Breast epithelium (tissue), 4 donors: ENCODE measurements around the gene SEMA6D. TPM values are rescaled to one million over a fixed set of nuclear protein-coding genes. Genes with fewer than 3 reads are reported as not detected.

Source experiments
- DNase-seq, 2 donors: peaks; one replicate each; pipeline ENCODE4 v3.0.0-alpha.2; 2019; ENCODE audit warnings: low spot score in 2 of 2
- H3K27ac ChIP-seq, 2 donors: fragments of 200-600 bp; sonication (generic) in 1 of 2; one replicate each; pipeline ENCODE4 v1.5.1; 2016 to 2019; ENCODE audit warnings: mild to moderate bottlenecking in 1 of 2
- H3K27me3 ChIP-seq, 2 donors: fragments of 200-600 bp; sonication (generic) in 1 of 2; one replicate each; pipeline versions ENCODE4 v1.5.1 to v1.6.0; 2017 to 2019; ENCODE audit warnings: control low read depth in 1 of 2, mild to moderate bottlenecking in 1 of 2
- H3K36me3 ChIP-seq: fragments of 200-600 bp; one replicate; pipeline ENCODE4 v1.5.1; 2019
- H3K4me1 ChIP-seq, 2 donors: fragments of 200-600 bp; sonication (generic); one replicate each; pipeline ENCODE4 v1.5.1; 2016 to 2019; ENCODE audit warnings: control low read depth in 1 of 2
- H3K4me3 ChIP-seq, 3 donors: fragments of 200-600 bp; sonication (generic); 1 replicate in 2 of 3; 2 replicates in 1 of 3; pipeline ENCODE4 v1.5.1; 2016 to 2019; ENCODE audit warnings: mild to moderate bottlenecking in 3 of 3, moderate library complexity in 2 of 3
- H3K9me3 ChIP-seq, 2 donors: fragments of 200-600 bp; sonication (generic) in 1 of 2; one replicate each; pipeline ENCODE4 v1.5.1; 2016 to 2019; ENCODE audit warnings: control low read depth in 1 of 2
- CTCF ChIP-seq, 3 donors: fragments of 450-650 bp; IDR thresholded peaks; one replicate each; pipeline ENCODE4 v1.5.1; 2016 to 2017; ENCODE audit warnings: antibody characterized with exemption in 3 of 3, mild to moderate bottlenecking in 3 of 3, moderate library complexity in 3 of 3
- POLR2A ChIP-seq: fragments of 450-650 bp; IDR thresholded peaks from one replicate; pipeline ENCODE4 v1.6.1; 2016; ENCODE audit warnings: antibody characterized with exemption, mild to moderate bottlenecking, moderate library complexity
- POLR2AphosphoS5 ChIP-seq, 3 donors: sonication (generic); formaldehyde crosslinking; IDR thresholded peaks; one replicate each; pipeline ENCODE4 v1.6.1; 2017; ENCODE audit warnings: antibody characterized with exemption in 3 of 3
- intact Hi-C: fragments of 100-400 bp; cut with DNase I; formaldehyde crosslinking; loops from one replicate; pipeline ENCODE4 v1.15.1; 2023; ENCODE audit warnings: low total_unique reads
- total RNA-seq, 3 donors: library from RNA; depleted of rRNA; stranded (reverse); fragments of >200 nt; gene quantifications; one replicate each; pipeline ENCODE4 v1.1.0, GENCODE V29; 2016

The SEMA6D gene
- total RNA-seq = 10 to 100 TPM in 2 of 3 donors, 1 to 10 TPM in 1; 3.0 to 22.8 (median 10.5) TPM

- H3K4me1 ChIP-seq = no peaks in the 10 kb centered on the region
- intact Hi-C loops = loop anchor here (10.0 kb wide), 1 partner anchor 268 kb away; no protein-coding TSS in a partner anchor
- TF ChIP-seq CTCF (IDR thresholded peaks at IDR 0.05) = peak in 1 of 3 donors; percentile 28
- TF ChIP-seq POLR2A = no peak
- TF ChIP-seq POLR2AphosphoS5 (IDR thresholded peaks at IDR 0.05) = no peak
Observed at GRCh38 chr15:47717036-47717612, at the start of gene SEMA6D. Gene SEMA6D (plus strand): TSS chr15:47717505. CDS start chr15:47759799, 42,294 bp downstream.

GRCh38 chr15:47669221-47669620, 48.1 kb upstream of the SEMA6D start:
- no peaks in the 10 kb centered on the region for H3K4me1 ChIP-seq
- intact Hi-C loops = no loop called here
- no peaks in the 10 kb centered on the region for H3K9me3 ChIP-seq
- TF ChIP-seq POLR2AphosphoS5 (IDR thresholded peaks at IDR 0.05) (no peak), CTCF (IDR thresholded peaks at IDR 0.05) (no peak), POLR2A (no peak)
- no peaks in the 10 kb centered on the region for H3K27me3 ChIP-seq
- H3K27ac ChIP-seq = no peak overlapping the region
- no peaks in the 10 kb centered on the region for H3K36me3 ChIP-seq
- H3K4me3 ChIP-seq = no peak overlapping the region
- no peak for DNase-seq

More at GRCh38 chr15:47717036-47717612, at the start of gene SEMA6D:
- Histone ChIP-seq H3K36me3 (no peaks in the 10 kb centered on the region), H3K4me3 (peak within 1 kb of the TSS; percentile 55 to 83 (median 73)), H3K9me3 (no peaks in the 10 kb centered on the region), H3K27ac (peak within 1 kb of the TSS; percentile 83 to 91), H3K27me3 (peaks cover 0 to 10% of the 10 kb centered on the region in 2 donors)
- DNase-seq = peak; percentile 61 to 63

GRCh38 chr15:47670365-47670764, 46.9 kb upstream of the SEMA6D start:
- H3K4me3 ChIP-seq = no peak overlapping the region
- no peak for TF ChIP-seq POLR2AphosphoS5 (IDR thresholded peaks at IDR 0.05)
- no peak for TF ChIP-seq POLR2A
- no peak for TF ChIP-seq CTCF (IDR thresholded peaks at IDR 0.05)
- intact Hi-C loops = no loop called here
- H3K36me3 ChIP-seq = no peaks in the 10 kb centered on the region
- H3K9me3 ChIP-seq = no peaks in the 10 kb centered on the region
- H3K4me1 ChIP-seq = no peaks in the 10 kb centered on the region
- no peaks in the 10 kb centered on the region for H3K27me3 ChIP-seq
- H3K27ac ChIP-seq = no peak overlapping the region
- no peak for DNase-seq

GRCh38 chr15:47673232-47673761, 44.0 kb upstream of the SEMA6D start:
- intact Hi-C loops = no loop called here
- H3K4me1 ChIP-seq = no peaks in the 10 kb centered on the region
- H3K4me3 ChIP-seq = no peak overlapping the region
- H3K27me3 ChIP-seq = no peaks in the 10 kb centered on the region
- DNase-seq = no peak
- H3K36me3 ChIP-seq = no peaks in the 10 kb centered on the region
- H3K9me3 ChIP-seq = no peaks in the 10 kb centered on the region
- H3K27ac ChIP-seq = no peak overlapping the region
- no peak for TF ChIP-seq CTCF (IDR thresholded peaks at IDR 0.05)
- no peak for TF ChIP-seq POLR2AphosphoS5 (IDR thresholded peaks at IDR 0.05)
- TF ChIP-seq POLR2A = no peak

GRCh38 chr15:47674586-47675232, 42.6 kb upstream of the SEMA6D start:
- intact Hi-C loops = no loop called here
- no peak for DNase-seq
- Histone ChIP-seq H3K9me3 (no peaks in the 10 kb centered on the region), H3K36me3 (no peaks in the 10 kb centered on the region), H3K4me1 (no peaks in the 10 kb centered on the region), H3K27me3 (no peaks in the 10 kb centered on the region), H3K4me3 (no peak overlapping the region), H3K27ac (no peak overlapping the region)
- no peak for TF ChIP-seq CTCF (IDR thresholded peaks at IDR 0.05)
- no peak for TF ChIP-seq POLR2AphosphoS5 (IDR thresholded peaks at IDR 0.05)
- no peak for TF ChIP-seq POLR2A
